GM12874 (cell line): ENCODE data around the gene ERVV-1.

Experiments used
- CTCF ChIP-seq: IDR thresholded peaks from 2 replicates; pipeline ENCODE4 v1.5.1; 2011; ENCODE audit warnings: low read depth, mild to moderate bottlenecking, control low read depth, low read length, moderate library complexity; ENCODE audit not compliant: insufficient read depth

The ERVV-1 gene

GRCh38 chr19:53013621-53014020 is at the start of gene ERVV-1:
TSS of gene ERVV-1 (plus strand) at chr19:53013921. CDS start at chr19:53014091, 170 bp downstream.
- TF ChIP-seq CTCF = no peak

- no peak for TF ChIP-seq CTCF
These were observed 45.9 kb upstream of the ERVV-1 start for GRCh38 chr19:52967772-52968171.

- no peak for TF ChIP-seq CTCF
These were observed 32.4 kb upstream of the ERVV-1 start for GRCh38 chr19:52981329-52981728.

- TF ChIP-seq CTCF = no peak
These were observed 26.5 kb upstream of the ERVV-1 start for GRCh38 chr19:52987221-52987620.

- no peak for TF ChIP-seq CTCF
These were observed 25.2 kb upstream of the ERVV-1 start for GRCh38 chr19:52988506-52988905.

- TF ChIP-seq CTCF = no peak
These were observed 22.8 kb upstream of the ERVV-1 start for GRCh38 chr19:52990759-52991418.

GRCh38 chr19:52991484-52991883 is 22.2 kb upstream of the ERVV-1 start:
- no peak for TF ChIP-seq CTCF
